K562 (cell line): ENCODE data around the gene G6PD. TPM values are rescaled to one million over a fixed set of nuclear protein-coding genes. Genes with fewer than 3 reads are reported as not detected.

Source experiments
- ADNP ChIP-seq: fragments of 200-800 bp; sonication (Bioruptor generic); IDR thresholded peaks from 2 replicates; pipeline ENCODE4 v1.6.1; 2016; ENCODE audit warnings: missing genetic modification characterization, missing compliant biosample characterization
- ARID1B ChIP-seq: fragments of 450-650 bp; IDR thresholded peaks from 2 replicates; pipeline ENCODE4 v1.6.1; 2016; ENCODE audit warnings: antibody characterized with exemption, mild to moderate bottlenecking, inconsistent platforms
- ATF1 ChIP-seq, 2 experiments: fragments of 450-650 bp in 1 of 2; IDR thresholded peaks; 2 replicates each; pipeline ENCODE4 v1.6.1; 2016; ENCODE audit warnings: missing compliant biosample characterization in 1 of 2, missing genetic modification characterization in 1 of 2
- CBX2 ChIP-seq: fragments of 200-600 bp; sonication (generic); IDR thresholded peaks from one replicate; pipeline ENCODE4 v1.6.1; 2012; ENCODE audit warnings: mild to moderate bottlenecking, low read length, inconsistent platforms; ENCODE audit not compliant: insufficient read depth, poor library complexity, severe bottlenecking
- CCAR2 ChIP-seq: fragments of 200-400 bp; formaldehyde crosslinking; IDR thresholded peaks from 2 replicates; pipeline ENCODE4 v1.6.1; 2017; ENCODE audit warnings: mild to moderate bottlenecking, low read depth, low read length
- CCNT2 ChIP-seq: IDR thresholded peaks from 2 replicates; pipeline ENCODE4 v1.6.1; 2011; ENCODE audit warnings: borderline replicate concordance, low read depth, mild to moderate bottlenecking, moderate library complexity, mixed read lengths, low read length; ENCODE audit not compliant: insufficient read length; ENCODE audit errors: extremely low read depth
- ELF2 ChIP-seq: fragments of 250-450 bp; sonication (Bioruptor Pico); IDR thresholded peaks from 2 replicates; pipeline ENCODE4 v1.5.0; 2021; ENCODE audit warnings: mild to moderate bottlenecking
- GATA2 ChIP-seq: sonication (generic); formaldehyde crosslinking; IDR thresholded peaks from 2 replicates; pipeline ENCODE4 v1.4.0; 2020; ENCODE audit warnings: mild to moderate bottlenecking, missing genetic modification reagents
- KLF13 ChIP-seq: fragments of 450-650 bp; IDR thresholded peaks from 2 replicates; pipeline ENCODE4 v1.6.1; 2016; ENCODE audit warnings: missing genetic modification characterization, low read depth, mild to moderate bottlenecking, missing compliant biosample characterization, moderate library complexity, borderline replicate concordance
- L3MBTL2 ChIP-seq: fragments of 450-650 bp; IDR thresholded peaks from 2 replicates; pipeline ENCODE4 v1.6.1; 2016; ENCODE audit warnings: mild to moderate bottlenecking, moderate library complexity
- LARP7 ChIP-seq: fragments of 450-650 bp; IDR thresholded peaks from 2 replicates; pipeline ENCODE4 v1.6.1; 2016
- NCOR1 ChIP-seq: fragments of 450-650 bp; IDR thresholded peaks from 2 replicates; pipeline ENCODE4 v1.6.1; 2016; ENCODE audit warnings: mild to moderate bottlenecking, moderate library complexity
- NFIX ChIP-seq: fragments of 250-450 bp; sonication (Bioruptor Pico); IDR thresholded peaks from 2 replicates; pipeline ENCODE4 v1.4.0; 2020; ENCODE audit warnings: low read depth, mild to moderate bottlenecking, moderate library complexity
- NRF1 ChIP-seq, 2 experiments: fragments of 450-650 bp; IDR thresholded peaks in 1 of 2; conservative IDR thresholded peaks in 1 of 2; 2 replicates each; pipeline ENCODE4 v1.6.1; 2014; ENCODE audit warnings: mild to moderate bottlenecking in 2 of 2
- SIRT6 ChIP-seq: IDR thresholded peaks from one replicate; pipeline ENCODE4 v1.6.1; 2012; ENCODE audit warnings: low read depth, mild to moderate bottlenecking, control low read depth, inconsistent platforms, low read length, moderate library complexity
- SP1 ChIP-seq: sonication (generic); formaldehyde crosslinking; IDR thresholded peaks from 2 replicates; pipeline ENCODE4 v1.8.1; 2022; ENCODE audit warnings: mild to moderate bottlenecking, missing genetic modification reagents
- ZFP30 ChIP-seq: fragments of 250-450 bp; sonication (Bioruptor Pico); IDR thresholded peaks from 2 replicates; pipeline ENCODE4 v1.8.0; 2022; ENCODE audit warnings: moderate library complexity, mild to moderate bottlenecking, inconsistent platforms, borderline replicate concordance
- ZSCAN29 ChIP-seq: fragments of 450-650 bp; IDR thresholded peaks from 2 replicates; pipeline ENCODE4 v1.6.1; 2017
- polyA plus RNA-seq, 8 experiments: library from polyadenylated mRNA; depleted of rRNA in 4 of 8; stranded (reverse) in 5 of 8; unstranded in 3 of 8; fragments of >200 nt; fragmentation: Nextera tagmentation in 2 of 8; fragmentation: Illumina TruSeq in 1 of 8; extraction: Ambion mirVana in 2 of 8; extraction: Trizol in 1 of 8; gene quantifications; 2 replicates each; pipeline versions ENCODE4 v1.2.1 to v1.2.3, GENCODE V29; 2011 to 2014; ENCODE audit warnings: inconsistent platforms in 1 of 8, missing spikeins in 1 of 8
- total RNA-seq, 7 experiments: library from RNA; depleted of rRNA in 6 of 7; stranded (reverse); fragments of >200 nt in 6 of 7; fragmentation: Illumina TruSeq in 2 of 7; extraction: Trizol in 2 of 7; gene quantifications; 2 replicates each; pipeline versions ENCODE4 v1.2.1 to v1.2.3, GENCODE V29; 2011 to 2021; ENCODE audit warnings: low replicate concordance in 1 of 7
- TF ChIP-seq, protein P1 (sequence below): fragments of 450-650 bp; conservative IDR thresholded peaks from 2 replicates; pipeline ENCODE4 v1.6.1; 2016; ENCODE audit warnings: missing genetic modification characterization, low read depth, mild to moderate bottlenecking, control low read depth, missing compliant biosample characterization
- TF ChIP-seq, protein P2 (sequence below): fragments of 450-650 bp; IDR thresholded peaks from 2 replicates; pipeline ENCODE4 v1.6.1; 2017; ENCODE audit warnings: antibody characterized with exemption, mild to moderate bottlenecking

The G6PD gene
- total and polyA plus RNA-seq, 9 of the 15 experiments (the other 6 are each of a cell fraction or from before 2014, with no cell fraction given): 2.9 to 222 (median 66.4) TPM

- TF ChIP-seq, protein P1, sequence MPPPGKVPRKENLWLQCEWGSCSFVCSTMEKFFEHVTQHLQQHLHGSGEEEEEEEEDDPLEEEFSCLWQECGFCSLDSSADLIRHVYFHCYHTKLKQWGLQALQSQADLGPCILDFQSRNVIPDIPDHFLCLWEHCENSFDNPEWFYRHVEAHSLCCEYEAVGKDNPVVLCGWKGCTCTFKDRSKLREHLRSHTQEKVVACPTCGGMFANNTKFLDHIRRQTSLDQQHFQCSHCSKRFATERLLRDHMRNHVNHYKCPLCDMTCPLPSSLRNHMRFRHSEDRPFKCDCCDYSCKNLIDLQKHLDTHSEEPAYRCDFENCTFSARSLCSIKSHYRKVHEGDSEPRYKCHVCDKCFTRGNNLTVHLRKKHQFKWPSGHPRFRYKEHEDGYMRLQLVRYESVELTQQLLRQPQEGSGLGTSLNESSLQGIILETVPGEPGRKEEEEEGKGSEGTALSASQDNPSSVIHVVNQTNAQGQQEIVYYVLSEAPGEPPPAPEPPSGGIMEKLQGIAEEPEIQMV: no peak
- TF ChIP-seq ATF1 (CRISPR knock-in tag; IDR thresholded peaks at IDR 0.05) (no peak), ATF1 (tag; IDR thresholded peaks at IDR 0.05) (no peak), LARP7 (no peak), ARID1B (no peak), CBX2 (no peak), ZSCAN29 (no peak), L3MBTL2 (no peak; the same call in 1 of the 2 replicates), KLF13 (tag) (no peak), ELF2 (CRISPR knock-in tag) (no peak), ADNP (no peak), NCOR1 (no peak), CCNT2 (peak; percentile 49), CCAR2 (no peak), SP1 (peak; percentile 76), SIRT6 (no peak), ZFP30 (no peak), NRF1 (conservative IDR thresholded peaks at IDR 0.05 in 1 of 2, IDR thresholded peaks at IDR 0.05 in 1 of 2) (peak; percentile 88 to 89), GATA2 (CRISPR knock-in tag) (no peak), NFIX (CRISPR knock-in tag) (no peak)
- TF ChIP-seq, protein P2, sequence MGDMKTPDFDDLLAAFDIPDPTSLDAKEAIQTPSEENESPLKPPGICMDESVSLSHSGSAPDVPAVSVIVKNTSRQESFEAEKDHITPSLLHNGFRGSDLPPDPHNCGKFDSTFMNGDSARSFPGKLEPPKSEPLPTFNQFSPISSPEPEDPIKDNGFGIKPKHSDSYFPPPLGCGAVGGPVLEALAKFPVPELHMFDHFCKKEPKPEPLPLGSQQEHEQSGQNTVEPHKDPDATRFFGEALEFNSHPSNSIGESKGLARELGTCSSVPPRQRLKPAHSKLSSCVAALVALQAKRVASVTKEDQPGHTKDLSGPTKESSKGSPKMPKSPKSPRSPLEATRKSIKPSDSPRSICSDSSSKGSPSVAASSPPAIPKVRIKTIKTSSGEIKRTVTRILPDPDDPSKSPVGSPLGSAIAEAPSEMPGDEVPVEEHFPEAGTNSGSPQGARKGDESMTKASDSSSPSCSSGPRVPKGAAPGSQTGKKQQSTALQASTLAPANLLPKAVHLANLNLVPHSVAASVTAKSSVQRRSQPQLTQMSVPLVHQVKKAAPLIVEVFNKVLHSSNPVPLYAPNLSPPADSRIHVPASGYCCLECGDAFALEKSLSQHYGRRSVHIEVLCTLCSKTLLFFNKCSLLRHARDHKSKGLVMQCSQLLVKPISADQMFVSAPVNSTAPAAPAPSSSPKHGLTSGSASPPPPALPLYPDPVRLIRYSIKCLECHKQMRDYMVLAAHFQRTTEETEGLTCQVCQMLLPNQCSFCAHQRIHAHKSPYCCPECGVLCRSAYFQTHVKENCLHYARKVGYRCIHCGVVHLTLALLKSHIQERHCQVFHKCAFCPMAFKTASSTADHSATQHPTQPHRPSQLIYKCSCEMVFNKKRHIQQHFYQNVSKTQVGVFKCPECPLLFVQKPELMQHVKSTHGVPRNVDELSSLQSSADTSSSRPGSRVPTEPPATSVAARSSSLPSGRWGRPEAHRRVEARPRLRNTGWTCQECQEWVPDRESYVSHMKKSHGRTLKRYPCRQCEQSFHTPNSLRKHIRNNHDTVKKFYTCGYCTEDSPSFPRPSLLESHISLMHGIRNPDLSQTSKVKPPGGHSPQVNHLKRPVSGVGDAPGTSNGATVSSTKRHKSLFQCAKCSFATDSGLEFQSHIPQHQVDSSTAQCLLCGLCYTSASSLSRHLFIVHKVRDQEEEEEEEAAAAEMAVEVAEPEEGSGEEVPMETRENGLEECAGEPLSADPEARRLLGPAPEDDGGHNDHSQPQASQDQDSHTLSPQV: 0 out of 2 replicates have a peak, but pooled peaks have one; percentile 26
Observed at GRCh38 chrX:154515966-154516655, 30.5 kb downstream of the G6PD start, which contains the start of gene FAM3A (continued).
